NCI-H69 (cell line): ENCODE data around the gene PPM1K.
A peak's percentile ranks its signal among the peaks of the same experiment; 100 is the strongest.

ENCODE experiments used
- DNase-seq: peaks from one replicate; lab custom pipeline; 2025; lab: John Stamatoyannopoulos, UW

Gene PPM1K

DNA sequence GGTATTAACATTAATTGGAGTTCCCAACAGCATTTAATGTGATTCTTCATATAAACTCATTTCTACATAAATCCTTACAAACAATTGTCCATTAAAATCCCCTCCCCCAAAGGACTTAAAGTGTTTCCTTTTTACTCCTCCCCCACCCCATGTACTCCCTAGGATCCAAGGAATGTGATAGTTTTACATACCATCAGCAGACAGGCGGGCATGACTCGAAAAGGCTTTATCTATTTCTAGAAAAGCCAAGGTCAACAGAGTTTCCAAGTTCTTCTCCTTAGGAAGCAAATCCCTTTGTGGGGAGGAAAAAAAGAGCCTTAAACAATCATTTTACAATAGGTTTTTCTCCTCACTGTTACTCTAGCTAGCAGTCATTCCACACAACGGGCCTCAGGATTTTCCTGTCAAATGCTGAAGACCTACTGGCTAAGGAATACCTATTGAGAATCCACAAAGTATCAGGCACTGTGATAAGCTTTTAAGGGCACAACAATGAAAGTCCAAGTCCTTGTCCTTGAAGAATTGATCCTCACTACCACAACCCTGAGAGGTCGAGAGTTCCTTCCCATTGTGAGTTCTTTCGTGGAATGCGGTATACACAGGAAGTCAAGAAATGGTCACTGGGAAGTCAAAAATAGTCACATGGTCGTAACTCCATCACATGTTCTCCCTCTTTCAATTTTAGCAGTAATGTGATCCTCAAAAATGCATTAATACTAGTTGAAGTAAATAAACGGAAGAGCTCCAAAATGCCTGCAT lies 7.2 kb downstream of the PPM1K start:
- no peak for DNase-seq

DNA sequence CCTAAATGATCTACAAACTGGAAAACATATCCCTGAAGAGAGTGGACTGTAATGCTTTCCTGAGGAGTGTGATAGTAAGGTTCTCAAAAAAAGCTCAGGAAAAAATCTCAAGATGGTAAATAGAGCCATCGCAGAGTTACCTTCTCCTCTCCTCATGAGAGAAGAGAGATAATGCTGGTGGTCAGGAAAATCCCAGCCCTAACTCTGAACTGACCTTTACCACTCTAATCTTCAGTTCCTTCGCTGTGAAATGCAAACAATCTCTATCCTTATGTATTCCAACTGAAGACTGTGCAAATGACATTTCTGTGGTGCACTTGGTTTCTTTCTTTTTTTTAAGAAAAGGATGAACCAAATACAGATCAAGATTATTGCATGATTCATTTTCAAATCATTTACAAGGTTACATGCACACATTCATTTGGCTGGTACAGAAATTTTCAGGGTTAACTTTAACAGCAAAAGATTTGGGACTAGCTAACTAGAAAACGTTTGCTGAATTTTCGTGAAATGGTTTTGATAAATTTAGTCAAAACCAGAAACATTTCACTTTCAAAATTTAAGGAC lies 8.3 kb downstream of the PPM1K start:
- no peak for DNase-seq

DNA sequence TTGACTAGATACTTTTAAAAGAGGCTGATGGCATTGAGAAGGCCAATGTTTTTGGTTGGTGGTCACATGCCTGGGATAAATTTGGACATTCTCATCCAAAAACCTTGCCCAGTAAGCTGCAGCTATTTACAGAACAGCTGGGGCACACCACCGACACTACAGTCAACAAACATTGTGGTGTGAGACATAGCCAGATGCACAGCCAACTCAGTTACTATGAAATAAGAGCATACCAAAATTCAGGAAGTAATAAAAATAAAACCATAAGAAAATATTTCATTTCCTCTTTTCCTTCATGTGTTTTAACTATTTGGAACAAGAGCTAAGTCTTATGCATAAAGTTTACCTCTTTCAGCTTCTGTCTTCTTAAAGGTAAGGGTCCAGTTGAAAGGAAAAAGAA lies 8.8 kb downstream of the PPM1K start:
- no peak for DNase-seq

DNA sequence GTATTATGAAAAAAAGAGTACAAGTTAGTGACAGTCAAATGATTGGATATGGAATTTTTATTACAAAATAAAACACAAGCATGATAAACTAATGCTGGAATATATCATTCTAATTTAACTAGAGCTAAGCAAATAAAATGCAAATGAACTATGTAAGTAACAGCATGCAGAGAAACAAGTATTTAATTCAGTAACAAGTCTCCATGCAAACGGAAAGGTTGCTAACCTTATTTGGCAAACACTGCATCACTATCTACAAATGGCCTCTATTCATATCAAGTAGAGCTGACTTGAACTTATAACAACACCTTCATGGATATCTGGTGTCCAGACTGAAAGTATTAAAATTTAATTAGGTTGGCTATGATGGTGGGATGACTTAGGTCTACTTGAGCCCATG lies 15.4 kb downstream of the PPM1K start:
- DNase-seq, result no peak

DNA sequence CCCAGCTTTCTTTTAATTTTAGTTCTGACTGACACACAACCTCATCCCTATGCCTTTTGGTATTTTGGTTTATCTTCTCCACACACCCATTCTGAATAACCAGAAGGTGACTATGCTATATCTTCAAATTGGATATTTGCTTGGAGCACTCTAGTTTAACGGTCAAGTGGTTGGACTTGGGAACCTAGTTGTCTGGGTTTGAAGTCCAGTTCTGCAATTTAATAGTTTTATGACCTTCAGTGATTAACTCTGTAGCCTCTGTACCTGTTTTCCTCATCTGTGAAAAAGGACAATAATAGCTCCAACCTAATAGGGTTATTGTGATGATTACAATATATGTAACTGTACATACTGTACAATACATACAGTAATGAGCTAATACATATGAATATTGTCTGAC lies 20.0 kb downstream of the PPM1K start:
- DNase-seq, result no peak

DNA sequence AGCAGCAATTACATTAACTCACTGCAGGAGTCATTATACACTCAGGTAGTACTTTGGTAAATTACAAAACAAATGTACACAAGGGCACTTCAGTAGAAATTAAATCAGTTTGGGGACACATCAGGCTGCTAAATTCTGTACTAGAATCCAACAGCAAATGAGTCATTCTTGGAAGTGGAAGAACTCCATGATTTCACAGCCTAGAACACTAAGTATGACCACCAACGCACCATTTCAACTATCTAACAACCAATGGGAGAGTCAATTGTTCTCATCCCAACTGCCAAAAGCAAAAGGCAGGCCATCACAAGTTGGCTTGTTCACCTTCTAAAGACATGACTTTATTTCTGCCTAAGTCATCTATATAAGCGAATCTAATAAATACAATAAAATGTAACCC lies 26.6 kb downstream of the PPM1K start:
- no peak for DNase-seq

DNA sequence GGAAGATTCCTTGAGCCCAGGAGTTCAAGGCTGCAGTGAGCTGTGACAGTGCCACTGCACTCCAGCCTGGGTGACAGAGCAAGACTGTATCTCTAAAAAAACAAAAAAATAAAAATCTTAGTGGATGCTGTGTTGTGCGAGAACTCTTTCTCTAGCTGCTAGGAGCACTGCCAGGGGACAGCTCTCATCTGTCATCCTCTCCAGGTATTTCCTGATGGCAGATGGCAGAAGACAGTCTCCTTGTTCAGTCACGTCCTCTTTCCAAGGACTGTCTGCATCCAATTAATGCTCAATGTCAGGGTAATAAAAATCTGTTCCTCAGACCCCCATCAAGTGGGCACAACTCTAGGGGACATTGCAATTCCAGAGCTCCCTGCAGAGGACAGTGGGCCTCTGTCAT lies 29.2 kb downstream of the PPM1K start:
- DNase-seq, result no peak

DNA sequence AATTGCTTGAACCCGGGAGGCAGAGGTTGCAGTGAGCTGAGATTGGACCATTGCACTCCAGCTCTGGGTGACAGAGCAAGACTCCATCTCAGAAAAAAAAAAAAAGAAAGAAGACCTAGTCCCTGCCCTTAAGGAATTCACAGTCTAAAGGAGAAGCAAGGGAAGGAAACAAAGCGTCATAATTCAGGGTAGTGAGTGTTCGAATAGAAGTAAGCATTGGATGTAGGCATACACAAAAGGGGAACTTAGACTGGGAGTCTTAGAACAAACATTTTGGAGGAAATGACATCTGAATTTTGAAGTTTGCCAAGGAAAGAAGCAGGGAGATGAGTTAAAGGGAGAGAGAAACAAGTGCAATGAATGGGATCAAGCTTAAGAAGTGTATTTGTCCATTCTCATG lies 32.4 kb downstream of the PPM1K start:
- no peak for DNase-seq

DNA sequence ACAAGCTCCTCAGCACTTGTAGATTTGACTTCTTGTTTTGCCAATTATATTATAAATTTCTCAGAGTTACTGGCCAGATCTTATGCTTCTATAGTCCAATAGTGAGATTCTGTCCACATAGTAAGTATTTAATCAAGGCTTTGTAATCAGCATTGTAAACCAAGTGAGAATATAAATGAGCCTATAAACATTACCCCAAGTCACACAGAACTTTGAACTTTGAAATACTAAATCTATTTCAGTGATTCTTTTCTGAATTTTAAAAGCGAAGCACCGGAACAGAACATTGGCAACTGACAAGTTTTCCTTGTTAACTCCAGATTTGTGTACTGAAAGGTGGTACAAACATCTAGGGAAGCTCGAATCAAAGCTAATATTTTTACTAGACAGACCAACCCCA lies 37.2 kb downstream of the PPM1K start:
- no peak for DNase-seq

DNA sequence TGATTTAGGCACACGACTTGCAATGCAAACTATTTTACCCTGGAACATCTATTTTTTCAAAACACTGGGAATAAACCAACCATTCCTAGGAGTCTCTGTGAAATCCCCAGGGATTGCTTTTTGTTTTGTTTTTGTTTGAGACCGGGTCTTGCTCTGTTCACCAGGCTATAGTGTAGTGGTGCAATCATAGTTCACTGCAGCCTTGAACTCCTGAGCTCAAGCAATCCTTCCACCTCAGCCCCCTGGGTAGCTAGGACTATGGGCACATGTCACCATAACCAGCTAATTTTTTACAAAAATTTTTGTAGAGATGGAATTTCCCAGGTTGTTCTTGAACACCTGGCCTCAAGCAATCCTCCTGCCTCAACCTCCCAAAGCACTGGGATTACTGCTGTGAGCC lies 37.8 kb downstream of the PPM1K start:
- no peak for DNase-seq

DNA sequence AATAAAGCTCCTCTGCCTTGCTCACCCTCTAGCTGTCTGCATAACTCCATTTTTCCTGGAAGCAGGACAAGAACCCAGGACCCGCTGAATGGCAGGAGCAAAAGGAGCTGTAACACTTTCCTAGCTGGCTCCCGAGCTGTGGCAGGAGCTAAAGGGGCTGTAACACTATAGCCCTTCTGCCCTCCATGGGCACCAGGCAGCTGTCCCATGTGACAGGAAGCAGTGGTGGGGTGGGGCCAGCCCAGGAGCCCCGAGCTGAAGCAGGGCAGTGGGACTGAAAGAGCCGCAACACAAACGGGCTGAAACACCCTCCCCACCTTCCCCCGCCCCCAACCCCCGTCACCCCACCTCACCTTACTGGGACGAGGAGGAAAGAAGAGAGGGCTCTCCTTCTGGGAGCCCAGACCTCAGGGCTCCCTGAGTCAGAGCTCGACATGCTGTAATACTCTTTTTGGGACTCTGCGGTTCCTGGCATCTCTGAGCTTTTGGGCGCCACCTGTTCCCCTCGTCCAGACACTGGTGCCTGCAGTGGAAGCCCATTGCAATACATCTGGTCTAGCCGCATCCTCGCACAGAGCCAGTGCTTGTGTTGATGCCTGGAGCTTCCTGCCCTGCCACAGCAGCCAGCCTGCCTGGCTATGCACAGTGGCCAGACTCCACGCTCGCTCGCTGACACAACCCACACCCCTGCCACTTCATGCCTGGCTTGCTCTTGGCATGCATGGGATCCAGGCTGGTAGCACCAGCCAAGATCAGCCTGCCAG lies 39.4 kb downstream of the PPM1K start:
- no peak for DNase-seq

DNA sequence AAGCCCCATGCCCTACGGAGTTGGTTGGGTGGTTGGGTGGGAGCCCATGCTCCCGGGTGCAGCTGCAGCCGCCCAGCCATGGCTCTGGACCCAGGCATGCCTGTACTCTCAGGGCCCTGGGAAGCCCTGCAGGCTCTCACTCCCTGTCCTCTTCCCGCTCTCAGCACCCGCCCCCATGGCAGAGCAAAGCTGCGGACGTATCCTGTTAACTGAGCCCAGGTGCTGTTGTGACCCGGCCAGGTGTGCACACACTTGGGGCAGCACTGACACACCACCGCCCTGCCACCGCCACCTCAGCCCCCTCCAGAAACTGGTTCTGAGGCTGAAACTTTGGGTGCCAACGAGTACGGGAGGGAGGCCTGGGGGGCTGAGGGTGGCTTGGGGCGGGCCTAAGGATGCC lies 40.3 kb downstream of the PPM1K start:
- no peak for DNase-seq

DNA sequence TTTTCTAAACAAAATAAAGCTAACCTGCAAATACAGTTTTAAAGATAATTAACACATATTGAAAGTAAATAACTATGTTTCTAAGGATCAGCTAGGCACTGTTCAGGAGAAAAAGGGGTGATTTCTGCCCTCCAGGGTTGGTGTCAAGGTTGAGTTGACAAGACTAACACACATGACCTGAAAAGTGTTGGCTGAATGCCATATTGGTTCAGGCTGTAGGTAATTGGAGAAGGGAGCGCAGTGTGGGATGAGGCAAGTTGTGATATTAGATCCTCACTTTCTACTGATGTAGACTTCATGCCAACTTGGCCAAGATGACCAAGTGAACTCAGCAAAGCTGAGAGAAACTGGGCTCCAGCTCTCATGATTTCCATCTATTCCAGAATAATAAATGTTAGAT lies 42.2 kb downstream of the PPM1K start:
- DNase-seq, result peak; percentile 23

DNA sequence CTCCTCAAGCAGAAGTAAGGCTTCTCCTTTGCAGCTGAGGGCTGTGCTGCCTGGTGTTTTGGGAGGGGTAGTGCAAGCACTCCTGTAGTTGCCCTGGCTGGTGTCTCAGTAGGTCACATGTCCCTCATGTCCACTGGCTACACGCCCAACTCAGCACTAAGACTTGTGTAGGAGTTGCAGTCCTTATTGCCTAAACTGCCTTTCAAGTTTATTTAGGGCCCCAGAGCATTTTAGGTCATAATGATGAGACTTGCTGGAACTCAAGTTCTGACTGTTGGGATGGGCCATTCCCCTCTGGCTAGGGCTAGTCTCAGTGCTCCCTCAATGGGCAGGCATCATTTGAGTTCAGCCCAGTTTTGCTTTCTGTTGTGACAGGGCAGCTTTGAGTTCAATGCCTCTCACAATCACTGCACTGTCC lies 44.1 kb downstream of the PPM1K start:
- no peak for DNase-seq

DNA sequence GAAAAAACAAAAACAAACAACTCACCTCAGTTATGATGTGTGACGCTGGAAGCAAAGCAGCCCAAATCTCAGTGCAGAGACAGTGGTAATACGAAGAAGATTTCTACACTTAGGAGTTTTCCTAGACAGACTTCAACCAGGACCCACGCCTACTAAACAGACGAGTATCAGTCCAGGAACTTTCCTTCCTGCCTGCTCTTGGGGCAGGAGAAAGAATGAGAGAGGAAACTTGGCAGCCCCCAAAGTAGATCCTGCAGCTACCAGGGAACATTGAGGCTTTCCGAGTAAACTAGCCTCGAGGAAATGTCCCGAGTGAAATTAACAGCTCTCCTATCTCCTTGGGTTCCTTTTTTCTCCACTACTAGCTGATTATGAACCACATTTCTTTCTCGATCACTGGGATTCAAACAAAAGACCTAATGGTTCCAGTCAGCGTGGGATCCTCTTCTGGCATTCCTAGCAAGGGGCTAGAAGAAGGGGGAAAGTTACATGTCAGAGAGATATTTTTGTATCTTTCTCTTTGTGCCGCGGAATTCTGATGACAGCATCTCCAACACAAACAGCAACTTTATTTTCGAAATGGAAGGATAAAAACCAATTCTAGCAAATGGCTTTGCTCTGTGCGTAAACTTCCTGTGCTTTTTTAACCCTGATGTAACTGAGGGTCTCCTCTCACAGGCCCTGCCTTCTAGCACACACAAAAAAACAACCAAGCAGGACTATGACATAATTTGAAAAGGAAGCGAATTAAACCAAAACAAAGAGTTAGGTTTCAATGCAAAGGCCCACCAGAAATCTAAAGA lies 53.2 kb downstream of the PPM1K start:
- DNase-seq, result no peak

DNA sequence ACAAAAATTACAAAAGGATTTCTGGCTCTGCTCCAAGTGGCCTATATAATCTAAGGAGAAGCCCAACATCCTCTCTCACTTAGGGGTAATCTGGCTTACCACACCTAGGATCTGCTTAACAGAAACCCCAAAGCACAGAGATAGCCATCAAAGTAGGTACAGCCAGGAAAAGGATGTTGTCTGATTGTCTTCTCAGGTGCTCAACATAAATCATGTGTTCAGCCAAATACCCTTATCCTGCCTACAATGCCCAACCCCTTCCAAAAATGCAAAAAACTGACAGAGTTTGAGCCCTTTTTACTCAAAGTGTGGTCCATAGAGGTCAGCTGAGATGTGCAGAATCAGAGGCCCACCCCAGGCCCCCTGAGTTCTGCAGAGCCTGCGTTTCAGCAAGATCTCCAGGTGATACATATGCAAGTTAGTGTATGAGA lies 53.9 kb downstream of the PPM1K start:
- no peak for DNase-seq

DNA sequence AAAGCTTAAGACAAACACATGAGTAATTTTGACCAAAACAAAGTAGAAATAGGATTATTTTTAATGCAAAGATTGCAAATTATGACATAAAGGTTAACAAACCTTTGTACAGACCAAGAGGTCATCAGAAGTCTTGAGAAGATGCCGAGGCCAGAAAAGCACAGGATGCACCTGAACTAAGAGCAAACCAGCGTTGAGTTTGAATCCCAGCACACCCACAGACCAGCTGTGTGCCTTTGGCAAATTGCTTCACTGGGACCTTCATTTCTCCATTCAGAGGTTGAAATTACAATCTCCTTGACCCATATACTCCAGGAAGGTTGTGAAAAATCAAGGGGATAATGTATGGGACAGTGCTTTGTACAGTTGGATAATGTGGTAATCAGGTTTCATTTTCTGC lies 56.6 kb downstream of the PPM1K start:
- no peak for DNase-seq

DNA sequence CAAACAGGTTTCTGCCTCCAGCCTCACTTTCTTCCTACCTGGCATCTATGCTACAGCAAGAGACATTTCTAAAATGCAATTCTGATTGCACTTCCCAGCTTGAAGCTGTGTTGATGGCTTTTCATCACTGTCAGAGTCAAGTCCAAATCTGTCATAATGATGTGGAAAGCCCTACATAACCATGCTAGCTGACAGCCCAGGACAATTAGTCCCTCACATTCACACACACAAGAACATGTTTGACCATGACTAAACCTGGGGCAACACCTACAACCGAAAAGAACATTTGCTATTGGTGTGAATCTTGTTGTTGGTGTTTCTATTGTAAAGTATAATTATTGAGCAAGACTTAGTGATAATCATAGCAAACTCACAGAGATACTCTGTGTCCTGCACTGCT lies 58.2 kb downstream of the PPM1K start:
- no peak for DNase-seq

DNA sequence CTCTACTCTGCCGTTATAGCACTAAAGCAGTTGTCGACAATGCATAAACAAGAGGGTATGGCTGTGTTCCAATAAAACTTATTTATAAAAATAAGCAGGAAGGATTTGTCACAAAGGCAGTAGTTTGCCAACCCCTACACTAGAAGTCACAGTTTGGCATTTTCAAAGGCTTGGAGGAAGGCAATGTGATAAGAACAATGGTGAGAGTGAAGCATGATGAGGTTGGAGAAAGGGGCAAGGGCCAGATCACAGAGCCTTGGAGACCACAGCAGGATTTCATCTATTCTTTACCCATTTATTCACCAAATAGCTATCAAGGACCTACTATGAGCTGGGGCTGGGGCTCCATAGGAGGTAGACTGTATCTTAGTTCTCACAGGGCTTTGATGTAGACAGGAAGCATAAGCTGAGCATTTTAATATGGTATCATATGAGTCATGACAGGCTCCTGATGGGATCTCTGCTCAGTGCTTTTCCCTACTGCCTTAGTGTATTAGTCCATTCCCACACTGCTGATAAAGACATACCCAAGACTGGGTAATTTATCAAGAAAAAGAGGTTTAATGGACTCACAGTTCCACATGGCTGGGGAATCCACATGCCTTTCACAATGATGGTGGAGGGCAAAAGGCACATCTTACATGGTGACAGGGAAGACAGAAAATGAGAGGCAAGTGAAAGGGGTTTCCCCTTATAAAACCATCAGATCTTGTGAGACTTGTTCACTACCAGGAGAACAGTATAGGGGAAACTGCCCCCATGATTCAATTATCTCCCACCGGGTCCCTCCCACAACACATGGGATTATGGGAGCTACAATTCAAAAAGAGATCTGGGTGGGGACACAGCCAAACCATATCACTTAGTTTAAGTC lies 58.9 kb downstream of the PPM1K start:
- DNase-seq, result no peak

DNA sequence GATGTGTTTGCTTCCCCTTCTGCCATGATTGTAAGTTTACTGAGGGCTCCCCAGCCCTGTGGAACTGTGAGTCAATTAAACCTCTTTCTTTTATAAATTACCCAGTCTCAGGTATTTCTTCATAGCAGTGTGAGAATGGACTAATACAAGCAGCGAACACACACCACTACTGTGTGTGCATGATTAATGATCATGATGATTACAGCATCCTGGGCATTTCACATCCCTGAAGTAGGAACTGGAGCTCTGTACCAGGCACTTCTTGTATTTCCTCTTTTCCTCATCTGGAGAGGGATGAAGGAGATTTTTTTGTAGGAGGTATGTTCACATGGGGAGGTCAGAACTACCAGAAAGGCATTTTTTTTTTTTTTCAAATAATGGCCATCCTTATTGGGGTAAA lies 60.8 kb downstream of the PPM1K start:
- no peak for DNase-seq

DNA sequence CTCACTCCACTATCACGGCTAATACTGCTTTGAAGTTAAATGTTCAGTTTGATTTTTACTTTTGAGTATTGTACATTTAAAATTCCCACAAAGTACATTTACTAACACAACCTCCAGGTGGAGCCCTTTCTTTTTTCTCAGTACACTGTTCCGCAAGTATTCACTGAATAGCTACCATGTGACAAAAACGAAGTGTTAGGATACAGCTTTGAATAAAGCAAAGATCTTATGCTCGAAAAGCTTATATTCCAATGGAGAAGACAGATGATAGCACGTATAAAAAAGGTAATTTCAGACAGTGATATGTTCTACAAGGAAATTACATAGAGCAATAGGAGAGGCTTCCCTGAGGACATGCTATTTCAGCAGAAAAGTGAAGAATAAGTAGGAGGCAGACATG lies 65.3 kb downstream of the PPM1K start:
- peak; percentile 25 for DNase-seq

DNA sequence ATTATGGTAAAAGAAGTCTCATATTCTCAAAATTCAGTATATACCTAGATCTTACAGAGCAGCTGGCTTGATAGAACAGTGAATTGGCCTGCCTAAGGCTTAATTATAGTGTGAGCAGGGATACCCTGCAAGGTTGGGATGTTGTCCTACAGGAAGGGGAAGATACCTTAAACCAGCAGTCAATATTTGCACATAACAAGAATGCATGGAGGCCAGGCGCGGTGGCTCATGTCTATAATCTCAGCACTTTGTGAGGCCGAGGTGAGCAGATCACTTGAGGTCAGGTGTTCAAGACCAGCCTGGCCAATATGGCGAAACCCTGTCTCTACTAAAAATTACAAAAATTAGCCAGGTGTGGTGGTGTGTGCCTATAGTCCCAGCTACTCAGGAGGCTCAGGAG lies 67.2 kb downstream of the PPM1K start:
- DNase-seq, result peak; percentile 0
